GM10847 (cell line): ENCODE measurements around the gene AOPEP.

Source experiments
- POLR2A ChIP-seq: IDR thresholded peaks from 2 replicates; pipeline ENCODE4 v1.6.1; 2011; ENCODE audit not compliant: insufficient read length; ENCODE audit errors: extremely low read depth

AOPEP gene

DNA sequence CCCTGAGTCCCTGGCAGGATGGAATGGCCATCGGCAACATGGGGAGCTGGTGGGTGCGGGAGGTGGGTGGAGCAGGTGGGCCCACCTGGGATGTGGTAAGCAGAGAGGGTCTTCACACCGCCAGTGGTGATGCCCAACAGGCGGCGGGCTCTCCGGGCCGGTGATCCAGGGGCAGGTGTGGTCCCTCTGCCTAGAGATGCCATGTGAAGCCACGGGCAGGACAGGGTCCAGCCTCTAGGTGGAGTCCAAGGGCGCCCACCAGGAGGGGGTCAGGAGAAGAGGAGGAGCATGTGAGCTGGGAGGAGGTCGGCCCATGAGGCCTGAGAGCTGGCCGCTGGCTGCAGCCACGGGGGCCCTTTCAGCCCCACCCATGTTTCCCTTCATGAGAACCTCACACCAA, 369.9 kb downstream of the AOPEP start:
- no peak for TF ChIP-seq POLR2A

DNA sequence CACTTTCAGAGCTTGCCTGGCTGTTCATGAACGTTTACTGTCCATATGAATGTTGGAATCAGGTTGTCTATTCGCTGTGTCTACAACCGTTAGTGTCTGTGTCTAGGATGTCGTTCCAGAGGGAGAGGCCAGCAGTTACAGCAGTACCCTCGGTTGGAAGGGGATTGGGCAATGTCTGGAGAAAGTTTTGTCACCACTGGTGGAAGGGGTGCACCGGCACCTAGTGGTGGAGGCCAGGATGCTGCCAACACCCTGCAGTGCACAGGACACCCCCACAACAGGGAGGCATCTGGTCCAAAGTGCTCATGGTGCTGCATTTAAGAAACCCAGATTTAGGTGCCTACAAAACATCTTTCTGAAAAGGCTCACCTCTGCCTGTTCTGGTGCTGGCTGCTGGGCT, 370.3 kb downstream of the AOPEP start:
- no peak for TF ChIP-seq POLR2A

DNA sequence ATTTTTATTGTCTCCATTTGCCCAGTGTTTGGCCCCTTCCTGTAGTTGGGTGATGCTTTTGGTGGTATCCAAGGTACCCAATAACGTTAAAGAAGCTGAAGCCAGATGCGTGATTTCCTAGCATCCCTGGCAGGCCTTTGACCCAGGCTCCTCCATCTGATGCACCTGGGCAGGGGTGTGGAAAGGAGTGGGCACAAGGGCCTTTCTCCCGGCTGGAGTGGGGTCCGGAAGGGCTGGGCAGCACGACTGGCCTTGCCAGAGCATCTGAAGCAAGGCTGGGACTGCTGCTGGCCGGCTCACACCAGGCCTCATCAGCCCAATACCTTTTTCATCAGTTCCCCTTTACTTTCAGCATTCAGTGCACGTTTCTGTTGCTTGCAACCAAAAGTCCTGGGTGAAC, 370.8 kb downstream of the AOPEP start:
- no peak for TF ChIP-seq POLR2A

DNA sequence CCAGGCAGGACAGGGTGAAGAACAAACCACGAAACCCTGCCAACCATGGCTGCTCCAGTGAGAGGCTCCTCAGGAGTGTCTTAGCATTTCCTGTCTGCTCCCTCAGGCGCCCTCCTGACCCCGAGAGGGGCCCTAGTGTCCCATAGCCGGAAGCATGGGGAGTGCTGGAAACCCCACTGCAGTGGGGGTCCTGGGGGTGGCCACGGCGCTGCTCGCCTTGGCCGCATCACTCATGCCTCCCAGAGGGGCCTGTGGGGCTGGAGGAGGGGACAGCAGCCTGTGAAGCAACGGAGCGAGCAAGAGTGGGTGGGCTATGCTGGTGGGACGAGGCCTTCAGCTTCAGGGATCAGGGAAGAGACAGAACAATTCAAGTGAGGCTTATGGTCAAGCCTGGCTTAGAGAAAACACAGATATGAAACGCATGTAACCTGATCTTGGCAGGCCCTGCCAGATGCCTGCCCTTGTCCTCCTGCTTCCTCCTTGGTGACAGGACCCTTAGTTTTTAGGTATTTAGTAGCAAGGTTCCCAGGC, 372.0 kb downstream of the AOPEP start:
- TF ChIP-seq POLR2A = no peak

DNA sequence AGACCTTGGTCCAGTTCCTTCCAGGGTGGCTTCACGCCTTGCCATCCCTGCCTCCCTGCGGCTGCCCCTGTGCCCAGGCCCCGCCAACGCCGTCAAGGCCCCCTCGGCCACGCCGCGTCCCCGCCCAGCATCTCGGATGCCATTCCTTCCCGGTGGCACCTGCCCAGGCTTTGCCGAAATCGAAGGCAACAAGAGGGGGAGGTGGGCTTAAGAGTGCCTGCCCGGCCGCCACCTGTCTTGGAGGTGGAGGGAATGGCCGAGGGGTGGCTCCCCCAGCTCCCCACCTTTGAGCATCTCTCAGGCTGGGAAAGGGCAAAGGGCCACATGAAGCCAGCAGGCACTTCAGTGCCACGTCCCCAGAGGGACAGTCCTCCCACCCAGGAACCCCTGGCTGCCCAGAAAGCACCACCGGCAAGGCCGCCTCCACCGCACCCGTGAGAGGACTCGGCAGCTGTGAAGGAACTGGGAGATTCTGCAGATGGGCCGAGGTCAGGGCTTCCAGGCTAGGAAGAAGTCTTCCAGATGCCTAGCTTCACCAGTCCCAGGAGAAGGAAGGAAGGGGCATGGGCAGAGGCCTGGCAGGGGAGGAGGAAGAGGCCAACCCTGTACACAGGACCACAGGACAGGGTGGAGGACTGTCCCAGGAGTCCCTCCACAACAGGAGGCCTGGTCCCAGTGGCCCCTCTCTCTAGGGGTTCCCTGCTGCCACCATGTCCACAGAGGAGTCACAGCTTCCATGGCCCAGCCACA, 373.0 kb downstream of the AOPEP start:
- no peak for TF ChIP-seq POLR2A

DNA sequence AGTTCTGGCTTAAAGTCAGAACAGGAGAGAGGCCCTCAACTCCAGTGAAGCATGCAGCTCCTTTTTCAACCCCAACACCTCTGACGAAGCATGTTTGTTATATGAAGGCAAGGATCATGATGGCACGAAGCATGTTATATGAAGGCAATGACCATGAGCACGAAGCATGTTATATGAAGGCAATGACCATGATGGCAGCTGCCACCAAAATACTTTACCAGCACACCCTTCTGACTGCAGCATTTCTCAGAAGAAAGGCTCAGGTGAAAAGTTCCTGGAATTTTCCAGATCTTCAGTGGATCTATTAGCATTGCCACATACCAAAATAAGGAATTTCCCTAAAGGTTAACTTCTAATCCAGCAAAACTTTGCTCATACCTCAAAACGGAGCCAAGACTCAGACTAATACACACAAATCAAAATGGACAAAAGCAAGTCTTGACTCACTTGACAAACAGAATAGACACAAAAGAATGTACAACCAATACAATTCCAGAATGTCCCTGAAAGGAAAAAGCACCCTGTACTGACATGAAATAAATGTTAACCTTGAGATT, 373.6 kb downstream of the AOPEP start:
- no peak for TF ChIP-seq POLR2A

DNA sequence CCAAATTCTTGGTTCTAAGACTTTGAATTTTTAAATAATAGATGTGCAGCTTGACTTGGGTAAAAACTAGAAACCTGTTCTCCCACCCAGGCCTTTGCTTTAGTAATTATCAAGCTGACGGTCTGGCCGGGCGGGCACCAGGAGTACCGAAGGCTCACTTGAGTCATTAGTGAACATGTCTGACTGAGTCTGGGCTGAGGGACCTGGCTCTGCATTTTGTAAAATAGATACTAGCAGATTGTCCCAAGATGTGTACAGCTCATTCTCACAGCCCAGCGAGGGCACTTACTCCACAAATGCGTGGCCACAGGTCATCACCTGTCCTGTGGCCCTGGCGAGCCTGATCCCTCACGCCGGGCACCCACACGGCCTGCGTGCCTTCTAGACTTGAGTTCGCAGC, 374.8 kb downstream of the AOPEP start:
- TF ChIP-seq POLR2A = no peak

DNA sequence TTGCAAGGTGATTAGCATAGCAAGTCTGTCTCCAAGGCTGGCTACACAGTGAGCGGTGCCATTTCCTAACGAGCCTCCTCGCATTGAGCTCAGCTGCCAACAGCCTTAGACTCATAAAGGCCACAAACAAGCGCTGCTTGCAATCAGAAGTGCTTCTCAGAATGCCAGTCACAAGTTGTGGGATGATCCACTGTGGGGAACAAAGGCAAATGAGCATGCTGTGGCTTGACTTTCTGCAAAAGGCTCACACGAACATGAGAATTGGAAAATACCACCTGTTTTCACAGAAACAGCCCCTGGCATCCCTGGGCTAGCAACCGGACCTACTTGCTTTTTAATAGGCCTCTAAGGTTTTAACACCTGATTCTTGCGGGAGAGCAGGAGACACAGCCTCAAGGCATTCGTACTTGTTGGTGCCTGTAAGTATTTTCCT, 375.5 kb downstream of the AOPEP start:
- no peak for TF ChIP-seq POLR2A

DNA sequence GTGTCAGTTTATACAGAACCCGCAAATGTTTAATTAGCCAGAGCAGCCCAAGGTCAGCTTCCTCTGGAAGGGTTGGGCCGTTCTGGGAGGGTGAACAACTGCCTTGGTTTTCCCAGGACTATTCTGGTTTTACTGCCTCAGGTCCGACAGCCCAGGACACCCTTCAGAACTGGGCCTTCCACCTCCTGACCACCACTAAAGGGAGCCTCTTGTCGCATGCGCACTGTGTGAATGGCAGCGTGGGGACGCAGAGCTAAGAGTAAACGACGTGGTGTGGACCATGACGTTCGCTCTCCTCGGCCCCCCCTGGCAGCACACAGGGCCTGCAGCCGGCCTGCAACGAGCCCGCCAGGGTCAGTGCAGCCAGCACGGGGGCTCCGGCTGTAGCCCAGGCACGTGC, 376.1 kb downstream of the AOPEP start:
- no peak for TF ChIP-seq POLR2A

DNA sequence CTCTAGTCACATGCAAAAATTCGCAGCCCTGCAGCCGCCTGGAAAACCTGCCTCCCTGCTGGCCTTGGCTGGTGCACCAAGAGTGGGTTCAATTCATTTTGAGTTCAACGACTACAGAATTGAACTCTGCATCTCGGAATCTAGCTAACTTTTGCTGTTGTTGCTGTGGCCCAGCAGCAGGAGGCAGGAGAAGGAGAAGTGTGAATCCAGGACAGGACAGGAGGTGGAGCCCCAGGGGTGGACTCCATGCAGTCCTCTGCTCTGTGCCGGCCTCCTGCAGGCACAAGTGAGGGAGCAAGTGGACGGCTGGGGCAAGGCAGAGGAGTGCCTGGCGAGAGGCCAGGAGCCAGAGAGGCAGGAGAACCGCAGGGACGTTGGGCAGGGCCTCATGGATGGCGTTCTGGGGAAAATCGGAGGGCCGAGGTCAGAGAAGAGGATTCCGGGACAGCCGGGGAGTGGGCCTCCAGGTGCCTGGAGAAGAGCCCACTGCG, 376.8 kb downstream of the AOPEP start:
- TF ChIP-seq POLR2A = no peak

DNA sequence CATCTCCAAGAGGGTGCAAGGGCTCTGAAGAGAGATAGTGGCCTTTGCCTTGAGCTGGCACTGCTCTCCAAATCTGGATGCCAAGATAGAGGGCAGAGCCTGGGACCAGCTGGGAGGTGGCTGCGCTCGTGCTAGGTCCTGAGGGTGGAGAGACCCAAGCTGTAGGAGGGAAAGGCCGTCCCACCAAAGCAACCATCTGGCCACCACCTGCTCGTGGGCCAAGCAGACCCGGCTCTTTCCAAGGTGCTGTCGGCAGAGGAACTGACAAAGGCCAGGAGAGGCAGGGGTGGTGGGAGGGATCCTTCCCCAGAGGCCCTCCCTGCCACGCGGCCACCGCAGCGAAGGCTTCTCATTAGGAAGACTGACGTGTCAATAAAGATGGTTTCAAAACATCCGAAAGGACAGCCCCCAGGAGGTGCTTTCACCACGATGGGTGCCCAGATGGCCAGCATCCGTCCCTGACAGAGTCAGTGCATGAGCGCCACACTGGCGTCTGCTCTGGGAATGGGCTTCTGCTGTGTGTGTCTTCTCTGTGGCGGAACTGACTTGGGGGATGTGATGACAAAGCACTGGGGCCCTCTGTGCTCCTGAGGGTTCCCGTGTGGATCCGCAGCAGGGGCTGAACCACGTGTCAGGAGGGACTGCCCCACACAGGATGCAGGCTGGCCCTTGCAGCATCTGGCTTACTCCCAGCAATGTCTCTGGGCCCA, 377.5 kb downstream of the AOPEP start:
- no peak for TF ChIP-seq POLR2A

DNA sequence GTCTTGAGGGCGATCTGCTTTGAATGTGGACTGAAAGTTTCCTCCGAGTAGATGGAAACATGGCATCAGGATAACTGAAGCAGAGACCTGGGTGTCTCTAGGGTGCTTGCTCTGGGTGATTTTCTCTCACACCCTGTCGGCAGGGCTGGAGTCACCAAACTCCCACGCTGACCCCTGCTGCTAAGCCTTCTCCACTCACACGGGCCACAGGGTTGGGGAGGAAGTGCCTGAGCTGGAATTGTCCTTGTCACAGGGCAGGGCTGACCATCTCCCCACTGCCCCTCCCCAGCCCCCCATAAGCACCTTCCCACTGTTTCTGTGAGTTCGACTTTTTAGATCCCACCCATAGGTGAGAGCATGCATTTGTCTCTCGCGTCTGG, 378.1 kb downstream of the AOPEP start:
- TF ChIP-seq POLR2A = no peak

DNA sequence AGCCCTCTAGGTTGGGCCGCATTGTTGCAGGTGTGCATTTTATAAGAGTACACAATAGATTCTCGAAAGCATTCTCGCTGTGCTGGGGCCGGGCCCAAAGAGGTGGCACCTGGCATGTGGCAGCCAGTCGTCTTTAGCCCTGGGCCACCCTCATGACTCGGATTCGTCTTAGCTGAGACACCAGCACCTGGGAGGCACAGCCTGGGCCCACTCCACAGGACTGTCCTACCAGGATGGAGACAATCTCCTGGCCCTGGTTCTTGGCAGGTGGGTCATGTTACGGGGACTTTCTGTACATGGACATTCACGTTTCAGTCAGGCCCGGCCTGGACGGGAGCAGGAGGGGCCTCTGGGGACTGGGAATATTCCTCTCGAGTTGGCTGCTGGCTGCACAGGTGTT, 378.5 kb downstream of the AOPEP start:
- no peak for TF ChIP-seq POLR2A

DNA sequence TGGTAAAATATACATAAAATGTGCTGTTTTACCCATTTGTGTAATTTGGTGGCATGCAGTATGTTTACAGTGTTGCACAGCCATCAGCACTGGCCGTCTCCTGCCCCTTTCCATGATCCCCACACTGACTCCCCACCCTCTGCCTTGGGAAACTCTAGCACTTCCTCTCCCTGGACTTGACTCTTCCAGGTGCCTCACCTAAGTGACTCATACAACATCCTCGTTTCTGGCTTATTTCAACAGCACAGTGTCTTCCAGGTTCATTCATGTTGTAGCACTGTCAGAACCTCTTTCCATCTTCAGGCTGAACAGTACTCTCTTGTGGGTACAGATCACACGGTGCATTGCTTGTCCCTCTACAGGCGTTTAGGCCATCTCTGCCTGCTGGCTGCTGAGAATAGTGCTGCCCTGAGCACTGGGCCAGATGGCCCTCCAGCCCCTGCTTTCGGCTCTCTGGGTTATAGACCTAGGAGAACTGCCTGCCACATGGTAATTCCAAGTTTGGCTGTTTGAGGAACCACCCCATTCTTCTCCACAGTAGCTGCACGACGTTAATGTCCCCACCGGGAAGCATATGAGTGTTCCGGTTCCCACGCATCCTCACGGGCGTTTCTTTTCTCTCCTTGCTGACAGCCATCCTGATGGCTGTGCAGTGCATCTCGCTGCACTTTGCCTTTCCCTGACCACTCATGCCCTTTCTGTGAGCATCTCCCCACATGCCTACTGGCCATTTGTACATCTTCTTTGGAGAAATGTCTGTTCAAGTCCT, 379.2 kb downstream of the AOPEP start:
- TF ChIP-seq POLR2A = no peak

DNA sequence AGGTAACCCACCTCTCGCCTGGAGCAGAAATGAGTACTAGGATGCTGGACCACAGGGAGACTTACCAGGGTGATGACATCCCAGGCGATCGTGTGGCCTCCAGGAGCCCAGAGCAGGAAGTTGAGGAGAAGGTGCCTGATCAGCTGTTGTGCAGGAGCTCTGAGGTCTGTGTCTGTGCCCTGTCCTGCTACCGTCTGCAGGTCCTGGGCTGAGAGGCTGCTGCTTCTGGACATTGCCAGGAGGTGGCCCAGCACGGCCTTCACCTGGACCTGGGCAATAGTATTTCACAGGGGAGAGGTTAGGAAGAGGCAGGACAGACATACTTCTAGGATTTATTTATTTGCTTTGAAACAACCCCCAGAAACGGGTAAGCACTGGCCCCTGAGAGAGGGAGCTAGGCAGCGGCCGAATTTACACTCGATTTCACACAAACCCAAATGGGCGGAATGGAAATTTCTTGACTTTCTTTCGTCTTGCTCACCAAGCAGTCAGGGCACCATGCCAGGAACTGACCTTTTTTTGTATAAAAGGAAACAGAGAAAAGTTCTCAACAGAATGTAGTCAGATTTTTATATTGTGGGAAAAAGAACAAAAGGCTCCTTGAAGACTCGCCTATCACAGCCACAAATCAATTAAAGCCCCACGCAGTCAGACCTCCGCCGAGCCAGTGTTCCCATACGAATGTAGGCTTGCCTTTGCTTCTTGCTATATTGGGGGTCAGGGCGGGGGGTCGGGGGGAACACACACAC, 380.7 kb downstream of the AOPEP start:
- no peak for TF ChIP-seq POLR2A
